HG02763 (cell line): ENCODE data around the gene PRPF8.

Experiments
- ATAC-seq: cut with Tn5 transposase; IDR thresholded peaks from one replicate; pipeline ENCODE4 v1.9.1; 2021; ENCODE audit warnings: mild to moderate bottlenecking, moderate library complexity; ENCODE audit not compliant: unreplicated experiment

Gene PRPF8

DNA sequence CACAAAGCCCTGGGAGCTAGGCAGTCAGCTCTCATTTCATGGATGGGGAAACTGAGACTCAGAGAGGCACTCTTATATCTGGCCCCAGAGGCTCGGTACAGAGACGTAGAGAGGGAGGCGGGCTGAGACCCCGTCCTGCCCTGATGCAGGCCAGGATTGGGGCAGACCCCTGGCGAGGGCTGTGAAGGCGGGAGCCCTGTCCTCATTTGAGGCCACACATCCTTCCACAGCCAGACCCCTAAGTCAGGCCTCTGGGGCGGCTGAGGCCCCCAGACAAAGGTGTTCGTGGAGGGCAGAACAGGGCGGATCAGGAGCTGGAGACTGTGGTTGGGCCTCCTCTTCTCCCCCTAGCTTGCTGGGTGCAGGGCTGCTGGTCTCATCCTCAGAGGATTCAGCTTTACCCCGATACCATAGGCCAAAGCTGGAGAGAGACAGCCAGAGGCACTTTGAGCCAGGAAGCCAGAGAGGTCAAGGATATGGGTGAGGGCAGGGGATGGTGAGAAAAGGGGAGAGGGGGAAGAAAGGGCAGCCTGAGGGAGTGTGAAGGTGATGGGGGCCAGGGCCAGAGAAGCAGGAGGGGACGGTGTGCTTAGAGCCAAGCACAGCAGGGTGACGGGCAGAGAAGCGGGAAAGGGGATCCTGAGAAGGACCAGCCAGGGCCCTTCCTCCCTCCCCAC lies 38.3 kb downstream of the PRPF8 start:
- no peak for ATAC-seq

DNA sequence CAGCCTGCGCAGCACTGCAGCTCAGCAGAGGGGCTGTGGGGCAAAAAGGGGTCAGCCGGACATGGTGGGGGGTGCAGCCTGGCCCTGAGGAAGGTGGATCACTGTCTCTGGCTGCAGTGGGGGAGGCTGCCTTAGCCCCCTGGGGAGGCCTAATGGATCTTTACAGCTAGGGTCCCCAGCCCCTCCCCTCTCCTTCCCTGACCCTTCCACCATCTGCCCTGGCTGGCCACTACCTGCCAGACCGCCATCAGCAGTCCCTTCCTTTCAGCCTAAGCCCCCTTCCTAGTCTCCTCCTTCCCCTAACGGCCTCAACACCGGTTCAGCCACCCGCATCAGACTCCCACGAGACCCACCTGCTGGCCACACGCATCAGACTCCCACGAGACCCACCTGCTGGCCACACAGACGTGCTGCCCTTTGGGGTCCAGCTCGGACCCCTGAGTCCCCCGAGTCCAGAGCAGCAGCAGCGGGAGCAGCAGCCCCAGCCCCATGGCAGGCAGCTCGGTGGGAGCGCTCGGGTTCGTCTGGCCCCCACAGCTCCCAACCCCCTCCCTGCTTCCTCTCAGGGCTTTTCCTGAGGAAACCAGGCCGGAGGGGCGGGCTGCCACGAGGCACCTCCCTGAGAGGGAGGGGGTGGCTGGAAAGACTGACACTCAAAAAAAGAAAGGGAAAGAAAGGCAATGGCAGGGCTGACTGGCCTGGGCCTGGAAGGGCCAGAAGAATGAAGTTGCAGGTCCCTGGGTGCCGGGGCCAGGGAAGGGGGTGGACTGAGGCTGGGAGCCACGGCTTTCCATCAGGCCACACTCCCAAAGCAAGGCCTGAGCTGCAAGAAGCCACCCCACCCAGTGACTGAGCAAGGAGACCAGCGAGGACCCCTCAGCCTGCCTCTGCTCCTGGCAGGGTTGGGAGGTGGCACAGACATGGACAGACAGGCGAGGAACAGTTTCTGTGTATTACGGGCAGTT lies 39.2 kb downstream of the PRPF8 start, which contains the start of gene SCARF1:
SCARF1 (minus strand) TSS at position 526 of the 965 bp plus-strand sequence; CDS start at position 491, 35 bp downstream.
- ATAC-seq: no peak

GRCh38 chr17:1644493-1645206 lies 40.0 kb downstream of the PRPF8 start:
- ATAC-seq: no peak

DNA sequence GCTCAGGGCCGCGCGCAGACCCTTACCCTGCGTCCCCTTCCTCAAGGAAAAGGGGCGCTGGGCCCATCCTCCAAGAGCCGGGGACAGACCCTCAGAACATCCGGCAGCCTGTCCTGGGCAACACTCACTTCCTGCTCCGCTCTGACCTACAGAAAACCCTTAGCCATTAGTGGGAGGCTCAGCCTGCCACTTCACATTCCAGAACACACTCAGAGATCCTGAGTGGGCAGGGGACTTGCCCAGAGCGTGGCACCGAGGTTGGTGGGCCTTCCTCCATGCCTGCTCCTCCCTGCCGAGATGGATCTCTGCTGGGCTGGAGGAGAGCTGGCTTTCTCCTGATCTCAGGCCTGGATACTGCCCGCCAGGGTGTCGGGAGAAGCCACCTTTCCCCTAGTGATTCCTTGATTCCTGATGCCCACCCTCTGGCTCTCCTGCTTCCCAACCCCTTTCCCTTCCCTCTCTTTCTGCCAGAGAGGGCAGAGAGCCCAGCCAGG lies 40.6 kb downstream of the PRPF8 start:
- ATAC-seq: no peak

- no peak for ATAC-seq
These were observed 41.2 kb downstream of the PRPF8 start for GRCh38 chr17:1643293-1643998.

GRCh38 chr17:1641065-1641403 lies 43.6 kb downstream of the PRPF8 start:
- no peak for ATAC-seq

GRCh38 chr17:1640329-1641064 lies 44.2 kb downstream of the PRPF8 start:
- no peak for ATAC-seq

GRCh38 chr17:1639549-1640180 lies 45.0 kb downstream of the PRPF8 start:
- ATAC-seq: no peak

DNA sequence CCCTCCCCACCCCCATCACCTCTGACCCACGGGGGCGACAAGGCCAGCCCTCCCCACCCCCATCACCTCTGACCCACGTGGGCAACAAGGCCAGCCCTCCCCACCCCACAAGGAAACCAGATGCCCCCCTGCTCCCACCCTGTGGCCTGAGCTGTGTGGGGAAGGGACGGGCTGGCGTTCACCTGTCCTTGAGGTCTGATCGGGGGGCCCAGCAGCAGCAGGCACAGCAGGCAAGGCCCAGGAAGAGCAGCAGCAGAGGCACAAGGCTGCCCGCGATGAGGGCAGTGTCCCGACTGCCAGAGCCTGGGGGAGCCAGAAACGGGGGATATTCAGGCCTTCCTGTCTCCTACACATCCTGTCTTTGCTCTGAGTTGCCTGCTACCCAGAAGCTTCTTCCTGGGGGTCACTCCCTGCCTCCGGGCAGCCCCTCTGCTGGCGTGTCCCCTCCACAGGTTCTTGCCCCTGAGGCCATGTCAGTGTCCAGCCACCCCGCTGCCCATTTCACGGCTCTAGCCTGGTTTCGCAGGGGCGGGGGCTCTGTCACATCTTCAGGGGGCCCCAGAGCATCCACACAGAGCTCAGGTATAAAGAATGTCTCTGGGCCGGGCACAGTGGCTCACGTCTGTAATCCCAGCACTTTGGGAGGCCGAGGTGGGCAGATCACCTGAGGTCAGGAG lies 45.9 kb downstream of the PRPF8 start:
- no peak for ATAC-seq

GRCh38 chr17:1638171-1638590 lies 46.5 kb downstream of the PRPF8 start:
- no peak for ATAC-seq

DNA sequence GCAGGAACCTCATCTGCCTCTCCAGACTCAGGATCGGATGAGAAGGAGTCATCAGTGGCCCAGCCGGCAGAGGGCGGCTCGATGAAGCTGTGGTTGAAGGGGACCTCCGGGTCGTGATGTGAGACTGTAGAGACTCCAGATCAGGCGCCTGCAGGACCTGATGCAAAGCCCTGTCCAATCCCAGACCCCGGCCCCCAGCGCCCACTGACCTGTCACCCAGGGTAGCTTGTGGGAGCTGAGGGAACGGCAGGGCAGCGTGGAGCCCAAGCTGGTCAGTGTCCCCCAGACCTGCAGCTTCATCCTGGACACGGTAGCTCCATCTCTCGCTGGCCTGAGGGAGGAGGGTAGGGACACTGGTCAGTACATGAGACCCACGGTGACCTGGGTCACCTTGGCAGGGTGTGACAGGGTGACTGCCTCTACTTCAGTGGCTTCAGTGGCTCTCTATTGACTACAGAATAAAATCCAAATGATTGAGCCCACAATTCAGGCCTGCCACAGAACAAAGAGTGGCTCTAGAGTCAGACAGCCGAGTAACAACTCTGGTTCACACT lies 47.9 kb downstream of the PRPF8 start:
- no peak for ATAC-seq

- no peak for ATAC-seq
These were observed 48.8 kb downstream of the PRPF8 start for GRCh38 chr17:1635675-1636465.

DNA sequence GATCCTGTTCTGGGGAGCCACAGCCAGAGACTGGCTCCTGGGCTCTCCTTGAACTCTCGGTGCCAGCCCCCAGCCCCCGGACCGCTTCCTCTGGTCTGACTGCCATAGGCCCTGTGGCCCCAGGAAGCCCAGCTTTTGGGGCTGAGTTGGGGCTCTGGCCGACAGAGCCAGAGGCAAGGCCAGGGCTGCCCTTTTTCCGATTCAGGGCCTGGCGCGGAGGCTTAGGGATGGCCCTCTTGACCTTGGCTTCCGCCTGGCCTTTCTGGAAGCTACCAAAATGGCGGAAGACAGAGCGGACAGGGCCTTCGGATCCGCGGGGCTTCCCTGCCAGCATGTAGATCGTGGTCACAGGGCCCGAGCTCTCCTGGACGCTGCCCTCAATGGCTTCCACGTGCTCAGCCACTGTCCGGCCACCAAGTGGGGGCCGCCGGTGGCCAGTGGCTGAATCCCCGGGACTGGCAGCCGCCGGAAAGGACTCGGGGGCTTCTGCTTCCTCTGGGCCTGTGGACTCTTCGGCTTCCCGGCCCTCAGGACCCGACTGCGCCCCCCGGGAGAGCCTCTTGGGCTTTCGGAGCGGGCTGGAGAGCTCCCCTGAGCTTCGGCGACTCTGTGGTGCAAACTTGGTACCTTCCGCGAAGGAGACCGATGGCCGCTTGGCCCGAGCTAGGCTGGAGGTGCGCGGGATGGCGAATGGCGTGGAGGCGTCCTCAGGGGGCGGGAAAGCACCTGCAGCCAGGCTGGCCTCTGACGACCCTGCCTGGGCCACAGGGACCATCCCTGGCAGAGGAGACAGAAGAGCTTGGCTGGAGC lies 49.6 kb downstream of the PRPF8 start:
- ATAC-seq: no peak

GRCh38 chr17:1630662-1631061 lies 54.0 kb downstream of the PRPF8 start:
- ATAC-seq: no peak

DNA sequence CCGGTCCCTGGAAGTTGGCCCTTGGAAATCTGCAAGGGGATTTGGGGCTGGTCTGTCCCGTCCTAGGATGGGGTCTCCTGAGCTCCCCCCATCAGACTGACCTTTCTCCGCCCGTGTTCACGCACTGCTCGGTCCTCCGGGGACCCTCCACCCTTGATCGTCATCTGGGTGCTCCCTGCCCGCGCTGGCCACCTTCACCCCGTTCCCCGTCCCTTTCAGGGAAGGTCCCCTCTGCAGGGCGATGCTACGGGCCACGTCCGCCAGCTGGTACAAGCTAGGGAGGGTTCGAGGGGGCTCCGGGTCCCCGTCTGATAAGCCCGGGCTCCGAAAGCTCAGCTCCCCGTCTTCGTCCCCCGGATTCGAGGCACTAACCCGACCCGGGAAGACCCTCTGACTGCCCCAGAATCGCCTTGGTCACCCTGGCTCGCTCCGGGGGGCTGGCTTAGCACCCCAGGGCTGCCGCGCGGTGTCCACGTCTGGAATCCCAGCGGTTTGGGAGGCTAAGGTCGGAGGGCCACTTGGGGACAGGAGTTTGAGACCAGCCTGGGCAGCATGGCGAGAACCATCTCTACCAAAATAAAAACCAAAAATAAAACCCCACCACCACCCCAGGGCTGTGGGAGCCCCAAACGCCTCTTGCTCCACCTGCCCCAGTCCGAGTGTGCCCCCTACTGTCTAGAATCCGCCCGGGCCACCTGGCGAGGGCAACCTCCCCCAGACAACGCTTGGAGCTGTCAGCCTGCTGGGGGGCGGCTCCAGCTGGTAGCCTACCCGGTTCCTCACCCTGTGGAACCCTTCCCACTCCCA lies 55.0 kb downstream of the PRPF8 start:
- no peak for ATAC-seq

GRCh38 chr17:1628856-1629503 lies 55.7 kb downstream of the PRPF8 start:
- peak; percentile 50 for ATAC-seq
